HG02571 (cell line): ENCODE data around the gene FUNDC1.

Experiments
- ATAC-seq: cut with Tn5 transposase; IDR thresholded peaks from one replicate; pipeline ENCODE4 v1.9.1; 2021; ENCODE audit warnings: mild to moderate bottlenecking, moderate library complexity; ENCODE audit not compliant: unreplicated experiment

Gene FUNDC1

DNA sequence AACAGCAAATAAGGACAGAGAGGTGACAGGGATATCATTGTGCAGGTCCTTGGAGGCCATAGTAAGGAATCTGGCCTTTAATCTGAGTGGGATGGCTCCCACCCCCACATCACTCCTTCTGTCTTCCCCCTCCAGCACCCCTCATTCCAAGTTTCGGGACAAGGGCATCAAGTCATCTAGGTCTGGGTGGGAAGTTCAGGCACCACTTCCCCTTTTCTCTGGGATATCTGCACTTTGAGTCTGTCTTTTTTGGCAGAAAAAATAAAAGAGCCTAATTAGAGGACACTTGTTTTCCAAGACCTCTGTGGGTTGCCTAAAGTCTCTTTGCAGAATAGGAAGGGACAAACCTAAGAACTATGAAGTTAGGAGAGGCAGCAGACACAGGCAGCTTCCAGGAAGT is 60.1 kb downstream of the FUNDC1 start:
- ATAC-seq, result no peak

DNA sequence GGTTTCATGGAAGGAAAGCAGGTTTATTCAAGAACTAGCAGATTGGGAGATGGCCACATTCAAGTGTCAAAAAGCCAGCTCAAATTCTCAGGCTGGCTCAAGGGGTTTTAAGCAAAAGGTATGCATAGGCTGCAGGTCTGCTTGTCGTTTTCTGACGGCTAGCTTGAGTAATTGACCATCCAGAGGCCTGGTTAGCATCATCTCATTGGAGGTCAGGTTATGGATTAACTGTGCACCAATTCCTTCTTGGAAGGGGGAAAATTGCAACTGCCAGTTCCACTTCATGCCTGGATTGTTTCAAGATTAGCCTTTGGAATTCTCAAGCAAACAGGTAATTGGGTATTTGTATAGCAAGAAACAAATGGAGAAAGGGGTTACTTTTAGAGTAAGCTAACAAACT is 62.1 kb downstream of the FUNDC1 start:
- no peak for ATAC-seq

DNA sequence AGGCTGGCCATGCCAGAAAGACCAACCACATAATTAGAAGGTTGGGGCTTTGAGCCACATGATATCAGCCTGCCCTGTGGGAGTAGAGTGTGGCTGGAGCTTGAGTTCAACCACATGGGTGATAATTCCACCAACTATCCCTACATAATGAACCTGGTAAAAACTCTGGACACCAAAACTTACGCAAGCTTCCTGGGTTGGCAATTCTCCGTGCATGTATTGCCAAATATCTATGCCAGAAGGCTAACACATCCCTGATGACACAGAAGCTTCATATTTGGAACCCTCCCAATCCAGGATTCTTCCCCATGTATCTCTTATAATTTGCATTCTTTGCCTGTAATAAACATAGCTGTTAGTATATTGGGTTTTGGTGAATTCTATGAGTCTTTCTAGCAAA is 68.2 kb downstream of the FUNDC1 start:
- ATAC-seq, result no peak
